Activated CD4-positive, alpha-beta memory T cell treated with anti-CD3 and anti-CD28 coated beads, Interleukin-2, amount 10 ng/mL, durations not matched to agents 7 days and 5 days (primary cell): Measurements from ENCODE around the gene PRPF38B. TPM values are rescaled to one million over a fixed set of nuclear protein-coding genes. Genes with fewer than 3 reads are reported as not detected.

Source experiments
- CTCF ChIA-PET: fragments of 350-600 bp; sonication (Branson Sonifier 250); formaldehyde crosslinking; loops from one replicate; lab custom pipeline; 2021; ENCODE audit warnings: antibody characterized with exemption, inconsistent platforms; lab: Charles Lee
- POLR2A ChIA-PET: fragments of 350-600 bp; sonication (Branson Sonifier 250); formaldehyde crosslinking; loops from one replicate; lab custom pipeline; 2021; ENCODE audit warnings: antibody characterized with exemption; lab: Charles Lee
- DNase-seq: peaks from one replicate; pipeline ENCODE4 v3.0.0-alpha.2; 2020
- H3K27ac Mint-ChIP-seq: one replicate; pipeline ENCODE4 v1.8.0; 2021; ENCODE audit warnings: mild to moderate bottlenecking, mixed read lengths
- H3K27me3 Mint-ChIP-seq: one replicate; pipeline ENCODE4 v1.8.0; 2021; ENCODE audit warnings: mixed read lengths
- H3K36me3 Mint-ChIP-seq: one replicate; pipeline ENCODE4 v1.8.0; 2021; ENCODE audit warnings: low read depth, mixed read lengths
- H3K4me1 Mint-ChIP-seq: one replicate; pipeline ENCODE4 v1.8.0; 2021; ENCODE audit warnings: mixed read lengths
- H3K4me3 Mint-ChIP-seq: one replicate; pipeline ENCODE4 v1.8.0; 2021; ENCODE audit warnings: mild to moderate bottlenecking, mixed read lengths
- H3K9me3 Mint-ChIP-seq: one replicate; pipeline ENCODE4 v1.8.0; 2021; ENCODE audit warnings: mixed read lengths
- total RNA-seq, 2 experiments: library from RNA; stranded (reverse); gene quantifications; one replicate each; pipeline ENCODE4 v1.2.3, GENCODE V29; 2021

PRPF38B gene
- 10 to 100 TPM; 68.5 to 70.5 TPM for total RNA-seq

GRCh38 chr1:108691942-108692723 lies at the start of gene PRPF38B:
Gene PRPF38B (plus strand): TSS chr1:108692310. CDS start chr1:108692592, 282 bp downstream.
- DNase-seq, result peak; percentile 96
- Mint-ChIP-seq H3K9me3 (no peaks in the 10 kb centered on the region), H3K4me3 (peak within 1 kb of the TSS; percentile 91), H3K36me3 (peaks cover 41% of the 10 kb centered on the region), H3K27ac (peak within 1 kb of the TSS; percentile 96), H3K4me1 (peaks cover 43% of the 10 kb centered on the region), H3K27me3 (no peaks in the 10 kb centered on the region)
- POLR2A ChIA-PET, result interaction anchor here (0.6 to 5.6 kb wide), 58 partner anchors 9 to 1647 kb away, joined by 3 to 338 read pairs (median 4); partner anchors contain the start of genes CLCC1, EEIG2, FNDC7 and GNAI3
- CTCF ChIA-PET, result interaction anchor here (0.5 to 4.8 kb wide), 22 partner anchors 9 to 551 kb away, joined by 3 to 64 read pairs (median 6); partner anchors contain the start of genes EEIG2, ELAPOR1, HENMT1 and SLC25A24

- peaks cover 76% of the 10 kb centered on the region for H3K4me1 Mint-ChIP-seq
- POLR2A ChIA-PET, result interaction anchor here (0.7 to 6.2 kb wide), 16 partner anchors 14 to 533 kb away, joined by 3 to 338 read pairs (median 4); partner anchors contain the start of genes EEIG2, HENMT1, PRPF38B and SLC25A24
- peak overlapping the region; percentile 8 for H3K4me3 Mint-ChIP-seq
Measured at GRCh38 chr1:108643492-108644335, 48.4 kb upstream of the PRPF38B start.

GRCh38 chr1:108644984-108645383 lies 47.1 kb upstream of the PRPF38B start:
- ChIA-PET POLR2A (interaction anchor here (0.9 to 6.2 kb wide), 12 partner anchors 12 to 445 kb away, joined by 3 to 338 read pairs (median 10); partner anchors contain the start of genes EEIG2, HENMT1, PRPF38B and SLC25A24), CTCF (interaction anchor here (0.7 to 7.5 kb wide), 11 partner anchors 17 to 865 kb away, joined by 3 to 105 read pairs (median 5); partner anchors contain the start of genes EEIG2, HENMT1, PRPF38B and SLC25A24)
- Mint-ChIP-seq H3K4me1 (peaks cover 76% of the 10 kb centered on the region), H3K36me3 (peaks cover 42% of the 10 kb centered on the region), H3K27ac (peak overlapping the region; percentile 98), H3K4me3 (peak overlapping the region; percentile 65), H3K9me3 (no peaks in the 10 kb centered on the region), H3K27me3 (no peaks in the 10 kb centered on the region)
- peak; percentile 67 for DNase-seq

More at GRCh38 chr1:108643492-108644335, 48.4 kb upstream of the PRPF38B start:
- peaks cover 34% of the 10 kb centered on the region for H3K36me3 Mint-ChIP-seq
- no peaks in the 10 kb centered on the region for H3K27me3 Mint-ChIP-seq
- no peaks in the 10 kb centered on the region for H3K9me3 Mint-ChIP-seq
- DNase-seq, result peak; percentile 60
- H3K27ac Mint-ChIP-seq, result peak overlapping the region; percentile 98
- CTCF ChIA-PET, result interaction anchor here (0.7 to 7.5 kb wide), 27 partner anchors 13 to 861 kb away, joined by 3 to 105 read pairs (median 4); partner anchors contain the start of genes EEIG2, HENMT1, PRPF38B and SLC25A24

- Mint-ChIP-seq H3K4me3 (peak overlapping the region; percentile 65), H3K36me3 (peaks cover 44% of the 10 kb centered on the region), H3K27ac (peak overlapping the region; percentile 98), H3K9me3 (no peaks in the 10 kb centered on the region), H3K4me1 (peaks cover 70% of the 10 kb centered on the region), H3K27me3 (no peaks in the 10 kb centered on the region)
- no peak for DNase-seq
- POLR2A ChIA-PET, result interaction anchor here (0.5 to 6.2 kb wide), 17 partner anchors 12 to 557 kb away, joined by 3 to 338 read pairs (median 6); partner anchors contain the start of genes EEIG2, HENMT1, PRPF38B and SLC25A24
- CTCF ChIA-PET, result interaction anchor here (0.6 to 7.5 kb wide), 11 partner anchors 16 to 865 kb away, joined by 3 to 105 read pairs (median 8); partner anchors contain the start of genes EEIG2, HENMT1, PRPF38B and SLC25A24
Measured at GRCh38 chr1:108645564-108646184, 46.4 kb upstream of the PRPF38B start.

GRCh38 chr1:108646265-108646647 lies 45.9 kb upstream of the PRPF38B start:
- Mint-ChIP-seq H3K27me3 (no peaks in the 10 kb centered on the region), H3K4me1 (peaks cover 70% of the 10 kb centered on the region), H3K4me3 (peak overlapping the region; percentile 65)

GRCh38 chr1:108646648-108647269 lies 45.4 kb upstream of the PRPF38B start:
- Mint-ChIP-seq H3K27ac (peak overlapping the region; percentile 98), H3K9me3 (no peaks in the 10 kb centered on the region), H3K36me3 (peaks cover 54% of the 10 kb centered on the region), H3K4me3 (peak overlapping the region; percentile 65), H3K4me1 (peaks cover 68% of the 10 kb centered on the region), H3K27me3 (no peaks in the 10 kb centered on the region)
- POLR2A ChIA-PET, result interaction anchor here (0.6 to 6.2 kb wide), 20 partner anchors 10 to 1692 kb away, joined by 3 to 338 read pairs (median 4); partner anchors contain the start of genes CLCC1, EEIG2, HENMT1 and PRPF38B
- CTCF ChIA-PET, result interaction anchor here (0.6 to 7.5 kb wide), 12 partner anchors 9 to 446 kb away, joined by 3 to 105 read pairs (median 5); partner anchors contain the start of genes EEIG2, HENMT1, PRPF38B and SLC25A24
- DNase-seq, result peak; percentile 88

More at GRCh38 chr1:108646265-108646647, 45.9 kb upstream of the PRPF38B start:
- CTCF ChIA-PET, result interaction anchor here (0.6 to 7.5 kb wide), 10 partner anchors 10 to 445 kb away, joined by 3 to 105 read pairs (median 6); partner anchors contain the start of genes EEIG2, HENMT1, PRPF38B and SLC25A24
- Mint-ChIP-seq H3K36me3 (peaks cover 50% of the 10 kb centered on the region), H3K9me3 (no peaks in the 10 kb centered on the region), H3K27ac (peak overlapping the region; percentile 98)
- no peak for DNase-seq
- POLR2A ChIA-PET, result interaction anchor here (0.5 to 6.2 kb wide), 17 partner anchors 10 to 558 kb away, joined by 3 to 338 read pairs (median 4); partner anchors contain the start of genes CLCC1, EEIG2, HENMT1 and PRPF38B

GRCh38 chr1:108653431-108654105 lies 38.5 kb upstream of the PRPF38B start:
- H3K4me1 Mint-ChIP-seq, result peaks cover 30% of the 10 kb centered on the region
- no peak overlapping the region for H3K27ac Mint-ChIP-seq
- DNase-seq, result no peak
- no peaks in the 10 kb centered on the region for H3K9me3 Mint-ChIP-seq
- CTCF ChIA-PET, result no interaction called here
- no peak overlapping the region for H3K4me3 Mint-ChIP-seq
- POLR2A ChIA-PET, result no interaction called here
- no peaks in the 10 kb centered on the region for H3K27me3 Mint-ChIP-seq
- peaks cover 72% of the 10 kb centered on the region for H3K36me3 Mint-ChIP-seq

- Mint-ChIP-seq H3K4me3 (no peak overlapping the region), H3K9me3 (no peaks in the 10 kb centered on the region), H3K36me3 (peaks cover 40% of the 10 kb centered on the region), H3K4me1 (peaks cover 50% of the 10 kb centered on the region), H3K27ac (no peak overlapping the region), H3K27me3 (no peaks in the 10 kb centered on the region)
- POLR2A ChIA-PET, result interaction anchor here (0.7 to 2.4 kb wide), 4 partner anchors 9 to 34 kb away, joined by 3 to 13 read pairs (median 6); partner anchors contain the start of gene PRPF38B
- DNase-seq, result no peak
- CTCF ChIA-PET, result no interaction called here
Measured at GRCh38 chr1:108657356-108658080, 34.6 kb upstream of the PRPF38B start.

GRCh38 chr1:108661030-108661609 lies 31.0 kb upstream of the PRPF38B start, which contains the start of gene HENMT1:
Gene HENMT1 (minus strand): TSS chr1:108661093. CDS start chr1:108659884, 1,209 bp downstream.
- H3K27ac Mint-ChIP-seq, result peak within 1 kb of the TSS; percentile 90

More at GRCh38 chr1:108661030-108661609, 31.0 kb upstream of the PRPF38B start, which contains the start of gene HENMT1:
- Mint-ChIP-seq H3K9me3 (no peaks in the 10 kb centered on the region), H3K4me3 (peak within 1 kb of the TSS; percentile 78), H3K36me3 (peaks cover 18% of the 10 kb centered on the region), H3K27me3 (no peaks in the 10 kb centered on the region), H3K4me1 (peaks cover 45% of the 10 kb centered on the region)
- peak; percentile 82 for DNase-seq
- ChIA-PET POLR2A (interaction anchor here (0.5 to 7.2 kb wide), 27 partner anchors 8 to 582 kb away, joined by 3 to 229 read pairs (median 6); partner anchors contain the start of genes CLCC1, EEIG2, GPSM2 and PRPF38B), CTCF (interaction anchor here (0.7 to 7.1 kb wide), 8 partner anchors 11 to 156 kb away, joined by 3 to 100 read pairs (median 3); partner anchors contain the start of gene PRPF38B)
